GM23338 (cell line): Measurements from ENCODE around the gene MAGI3.

Experiments
- CREB1 ChIP-seq: fragments of 250-450 bp; sonication (Bioruptor Pico); IDR thresholded peaks from 2 replicates; pipeline ENCODE4 v1.5.0; 2020; ENCODE audit warnings: low read depth, mild to moderate bottlenecking, moderate library complexity
- CTCF ChIP-seq, 2 experiments: fragments of 200-600 bp in 1 of 2; sonication (generic) in 1 of 2; conservative IDR thresholded peaks; 2 replicates each; pipeline versions ENCODE4 v1.5.1 to v1.6.1; 2016 to 2017; ENCODE audit warnings: antibody characterized with exemption in 2 of 2, low read depth in 2 of 2, mild to moderate bottlenecking in 2 of 2, moderate library complexity in 1 of 2
- EZH2 ChIP-seq: fragments of 200-600 bp; sonication (generic); IDR thresholded peaks from one replicate; pipeline ENCODE4 v1.8.0; 2017; ENCODE audit warnings: antibody characterized with exemption, mild to moderate bottlenecking, low read depth; ENCODE audit not compliant: unreplicated experiment
- EZH2phosphoT487 ChIP-seq: fragments of 200-600 bp; sonication (generic); IDR thresholded peaks from one replicate; pipeline ENCODE4 v1.8.1; 2018; ENCODE audit warnings: antibody characterized with exemption; ENCODE audit not compliant: unreplicated experiment
- NANOG ChIP-seq: IDR thresholded peaks from 2 replicates; pipeline ENCODE4 v1.6.1; 2016; ENCODE audit warnings: antibody characterized with exemption, borderline replicate concordance
- POLR2AphosphoS5 ChIP-seq: IDR thresholded peaks from 2 replicates; pipeline ENCODE4 v1.6.1; 2016; ENCODE audit warnings: antibody characterized with exemption, low read depth
- REST ChIP-seq: IDR thresholded peaks from one replicate; pipeline ENCODE4 v1.6.1; 2018; ENCODE audit warnings: antibody characterized with exemption; ENCODE audit not compliant: unreplicated experiment

GRCh38 chr1:113369040-113369439, 21.3 kb upstream of the MAGI3 start:
- TF ChIP-seq EZH2 (no peak), CTCF (conservative IDR thresholded peaks at IDR 0.05; ENCODE audit: low read depth in 2 of 2) (no peak), EZH2phosphoT487 (no peak), REST (no peak), POLR2AphosphoS5 (no peak), CREB1 (no peak), NANOG (no peak)
